ENCODE results near the gene PPM1K. TPM values are rescaled to one million over a fixed set of nuclear protein-coding genes. Genes with fewer than 3 reads are reported as not detected.

PPM1K gene
- total RNA-seq, 6 experiments from 2014 or later = 5.8 to 11.6 (median 6.7) TPM

DNA sequence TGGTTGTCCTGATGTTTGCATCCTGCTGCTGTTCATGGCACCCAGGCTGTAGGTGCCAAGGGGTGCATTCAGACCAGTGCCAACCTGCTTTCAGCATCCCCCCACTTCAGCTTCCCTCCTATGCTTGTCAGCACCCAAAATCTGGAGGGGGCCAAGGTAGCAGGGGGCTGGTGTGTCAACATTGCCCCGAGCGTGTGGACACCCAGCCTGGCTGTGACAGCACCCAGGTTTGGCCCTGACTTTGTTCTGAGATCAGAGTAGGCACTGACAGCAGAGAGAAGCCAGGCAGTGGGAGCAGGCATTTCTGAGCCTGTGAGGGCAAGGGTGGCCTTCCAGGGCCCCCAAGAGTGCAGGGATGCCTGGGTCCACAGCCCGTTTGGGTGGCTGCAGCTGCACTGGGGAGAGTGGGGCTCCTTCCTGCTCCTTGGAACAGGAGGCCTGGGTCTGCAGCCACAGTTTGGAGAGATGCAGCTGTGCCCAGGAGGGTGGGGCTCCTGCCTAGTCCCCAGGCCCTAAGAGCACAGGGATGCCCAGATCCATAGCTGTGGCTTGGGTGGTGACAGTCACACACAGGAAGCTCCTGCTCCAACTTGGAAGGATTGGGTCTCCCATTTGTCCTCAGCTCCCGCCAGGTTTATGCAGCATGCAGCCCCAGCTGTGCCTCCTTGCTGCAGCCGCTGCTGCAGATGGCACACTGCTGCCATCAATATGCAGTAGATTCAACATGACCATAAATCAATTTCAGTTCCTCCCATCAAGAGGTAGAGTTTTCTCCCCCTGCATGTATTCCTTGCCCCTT lies 12.3 kb upstream of the PPM1K start:
- peaks cover 26% of the 10 kb centered on the region for H3K27me3 Mint-ChIP-seq (ENCODE audit: insufficient read depth)
- H3K36me3 Mint-ChIP-seq (ENCODE audit: low read depth) = no peaks in the 10 kb centered on the region
- no peaks in the 10 kb centered on the region for H3K4me1 Mint-ChIP-seq (ENCODE audit: low read depth)
- no peak overlapping the region for H3K4me3 Mint-ChIP-seq
- H3K27ac Mint-ChIP-seq = no peak overlapping the region
- H3K9me3 Mint-ChIP-seq = no peaks in the 10 kb centered on the region
- TF ChIP-seq CTCF (IDR thresholded peaks at IDR 0.05) = no peak
- no peak for DNase-seq

GRCh38 chr4:88295656-88296055 lies 11.3 kb upstream of the PPM1K start:
- H3K36me3 Mint-ChIP-seq (ENCODE audit: low read depth) = no peaks in the 10 kb centered on the region
- H3K27ac Mint-ChIP-seq = no peak overlapping the region
- H3K27me3 Mint-ChIP-seq (ENCODE audit: insufficient read depth) = peaks cover 31% of the 10 kb centered on the region
- H3K4me1 Mint-ChIP-seq (ENCODE audit: low read depth) = no peaks in the 10 kb centered on the region
- no peak overlapping the region for H3K4me3 Mint-ChIP-seq
- no peak for TF ChIP-seq CTCF (IDR thresholded peaks at IDR 0.05)
- no peaks in the 10 kb centered on the region for H3K9me3 Mint-ChIP-seq
- DNase-seq = no peak

- Mint-ChIP-seq H3K4me1 (ENCODE audit: low read depth) (no peaks in the 10 kb centered on the region), H3K9me3 (no peaks in the 10 kb centered on the region), H3K4me3 (no peak overlapping the region), H3K27me3 (ENCODE audit: insufficient read depth) (peaks cover 16% of the 10 kb centered on the region), H3K36me3 (ENCODE audit: low read depth) (no peaks in the 10 kb centered on the region), H3K27ac (no peak overlapping the region)
- no peak for DNase-seq
- no peak for TF ChIP-seq CTCF (IDR thresholded peaks at IDR 0.05)
Measured at GRCh38 chr4:88291003-88291402, 6.6 kb upstream of the PPM1K start.

GRCh38 chr4:88286897-88287296 lies 2.5 kb upstream of the PPM1K start:
- H3K27ac Mint-ChIP-seq = no peak overlapping the region
- H3K36me3 Mint-ChIP-seq (ENCODE audit: low read depth) = no peaks in the 10 kb centered on the region
- peaks cover 24% of the 10 kb centered on the region for H3K4me1 Mint-ChIP-seq (ENCODE audit: low read depth)
- no peak overlapping the region for H3K4me3 Mint-ChIP-seq
- H3K9me3 Mint-ChIP-seq = no peaks in the 10 kb centered on the region
- peaks cover 11% of the 10 kb centered on the region for H3K27me3 Mint-ChIP-seq (ENCODE audit: insufficient read depth)
- DNase-seq = no peak
- TF ChIP-seq CTCF (IDR thresholded peaks at IDR 0.05) = no peak

DNA sequence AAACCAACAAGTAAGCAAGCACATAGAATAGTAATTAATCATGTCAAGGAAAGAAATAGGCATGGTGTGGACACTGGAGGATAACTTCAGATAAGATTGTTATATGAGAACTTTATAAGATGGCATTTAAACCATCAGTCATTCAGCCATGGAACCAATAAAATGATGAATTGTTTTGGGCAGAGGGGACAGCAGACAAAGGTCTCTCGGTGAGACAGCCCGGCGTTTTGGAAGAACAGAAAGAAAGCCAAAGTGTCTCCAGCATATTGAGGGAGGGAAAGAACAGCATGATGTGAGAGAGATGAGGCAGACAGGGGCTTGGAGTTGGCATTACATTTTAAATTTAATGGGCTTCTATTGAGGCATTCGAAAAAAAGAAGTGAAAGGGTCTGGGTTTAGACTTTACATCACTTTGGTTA lies 883 bp upstream of the PPM1K start:
- peak overlapping the region; percentile 96; the same call in 1 of the 2 replicates for H3K27ac Mint-ChIP-seq
- TF ChIP-seq CTCF (IDR thresholded peaks at IDR 0.05) = no peak
- H3K36me3 Mint-ChIP-seq (ENCODE audit: low read depth) = no peaks in the 10 kb centered on the region
- DNase-seq = no peak
- no peaks in the 10 kb centered on the region for H3K9me3 Mint-ChIP-seq
- H3K4me3 Mint-ChIP-seq = peak overlapping the region; percentile 98
- peaks cover 6% of the 10 kb centered on the region for H3K27me3 Mint-ChIP-seq (ENCODE audit: insufficient read depth)
- H3K4me1 Mint-ChIP-seq (ENCODE audit: low read depth) = peaks cover 28% of the 10 kb centered on the region

Data from HFFc6 (cell line).